ENCODE measurements around the gene MXD4. TPM values are rescaled to one million over a fixed set of nuclear protein-coding genes. Genes with fewer than 3 reads are reported as not detected.

MXD4 gene, protein sequence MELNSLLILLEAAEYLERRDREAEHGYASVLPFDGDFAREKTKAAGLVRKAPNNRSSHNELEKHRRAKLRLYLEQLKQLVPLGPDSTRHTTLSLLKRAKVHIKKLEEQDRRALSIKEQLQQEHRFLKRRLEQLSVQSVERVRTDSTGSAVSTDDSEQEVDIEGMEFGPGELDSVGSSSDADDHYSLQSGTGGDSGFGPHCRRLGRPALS
- 81.7 TPM for polyA plus RNA-seq (2013, experiment 1 of 4)
- polyA plus RNA-seq (2013, experiment 2 of 4) = 87.8 TPM
- 69.8 TPM for polyA plus RNA-seq (2013, experiment 3 of 4)
- 81.8 TPM for polyA plus RNA-seq (2013, experiment 4 of 4)

DNA sequence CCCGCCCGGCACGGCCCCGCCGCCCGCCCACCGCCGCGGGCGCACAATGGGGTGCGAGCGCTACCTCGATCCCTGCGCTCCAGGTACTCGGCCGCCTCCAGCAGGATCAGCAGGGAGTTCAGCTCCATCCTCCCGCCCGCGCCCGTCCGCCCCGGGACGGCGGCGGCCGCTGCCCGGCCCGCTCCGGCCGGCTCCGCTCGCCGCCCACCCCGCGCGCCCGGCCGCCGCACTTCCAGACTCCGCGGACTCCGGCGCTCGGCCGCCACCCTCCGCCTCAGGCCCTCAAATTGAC is at the start of gene MXD4:
Gene MXD4, minus strand, starts transcription at position 257 of the 292 bp plus-strand sequence. Its CDS starts 129 bp downstream, at position 128.
- WGBS, 2 experiments = 1% methylated on average over 46 of the region's 46 CpGs
- no peaks in the 10 kb centered on the region for H3K36me3 ChIP-seq (ENCODE audit: control insufficient read depth, insufficient read depth, low read length)

DNA sequence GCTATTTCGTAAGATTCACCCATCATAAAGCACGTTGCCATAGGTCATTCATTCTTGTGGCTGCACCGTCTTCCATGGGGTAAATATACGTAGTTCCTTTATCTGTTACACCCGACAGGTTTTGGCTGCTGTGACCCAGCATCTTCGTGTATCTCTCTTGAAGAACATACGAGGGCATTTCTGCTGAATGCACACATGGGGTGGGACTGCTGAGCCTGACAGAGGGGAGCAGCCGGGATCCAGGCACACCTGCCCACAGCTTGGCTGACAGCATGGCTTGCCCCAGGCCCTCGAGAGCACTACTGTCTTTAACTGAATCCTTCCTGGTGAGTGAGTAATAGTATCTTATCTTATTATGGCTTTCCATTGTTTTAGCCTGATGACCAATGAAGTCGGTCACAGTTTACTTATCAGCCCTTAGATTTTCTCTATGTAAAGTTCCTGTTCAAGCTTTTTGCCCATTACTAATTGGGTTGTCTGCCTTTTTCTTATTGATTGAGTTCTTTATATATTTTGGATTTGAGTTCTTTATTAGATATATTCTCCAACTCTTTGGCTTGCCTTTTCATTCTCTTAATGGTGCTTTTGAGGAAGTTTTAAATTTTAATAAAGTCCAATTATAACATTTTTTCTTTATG is 45.0 kb upstream of the MXD4 start:
- WGBS, 2 experiments = 94 to 95% methylated on average over 10 of the region's 10 CpGs
- H3K9me3 ChIP-seq (ENCODE audit: control insufficient read depth, low read length) = no peaks in the 10 kb centered on the region
- H3K36me3 ChIP-seq (ENCODE audit: control insufficient read depth, insufficient read depth, low read length) = no peaks in the 10 kb centered on the region
- no peak overlapping the region for H3K4me3 ChIP-seq (ENCODE audit: insufficient read depth, low read depth, low read length)
- H3K27me3 ChIP-seq (ENCODE audit: control insufficient read depth, insufficient read depth, low read length, poor library complexity, severe bottlenecking) = no peaks in the 10 kb centered on the region
- no peak overlapping the region for H3K27ac ChIP-seq (ENCODE audit: insufficient read depth, low read depth, low read length, poor library complexity, severe bottlenecking)
- H3K4me1 ChIP-seq (ENCODE audit: control insufficient read depth, insufficient read depth, low read length) = no peaks in the 10 kb centered on the region

More for the DNA sequence above, at the start of gene MXD4:
- Histone ChIP-seq H3K27ac (ENCODE audit: insufficient read depth, low read depth, low read length, poor library complexity, severe bottlenecking) (peak within 1 kb of the TSS; percentile 65), H3K4me3 (ENCODE audit: insufficient read depth, low read depth, low read length) (peak within 1 kb of the TSS; percentile 70), H3K4me1 (ENCODE audit: control insufficient read depth, insufficient read depth, low read length) (peaks cover 29% of the 10 kb centered on the region), H3K9me3 (ENCODE audit: control insufficient read depth, low read length) (no peaks in the 10 kb centered on the region), H3K27me3 (ENCODE audit: control insufficient read depth, insufficient read depth, low read length, poor library complexity, severe bottlenecking) (no peaks in the 10 kb centered on the region)

DNA sequence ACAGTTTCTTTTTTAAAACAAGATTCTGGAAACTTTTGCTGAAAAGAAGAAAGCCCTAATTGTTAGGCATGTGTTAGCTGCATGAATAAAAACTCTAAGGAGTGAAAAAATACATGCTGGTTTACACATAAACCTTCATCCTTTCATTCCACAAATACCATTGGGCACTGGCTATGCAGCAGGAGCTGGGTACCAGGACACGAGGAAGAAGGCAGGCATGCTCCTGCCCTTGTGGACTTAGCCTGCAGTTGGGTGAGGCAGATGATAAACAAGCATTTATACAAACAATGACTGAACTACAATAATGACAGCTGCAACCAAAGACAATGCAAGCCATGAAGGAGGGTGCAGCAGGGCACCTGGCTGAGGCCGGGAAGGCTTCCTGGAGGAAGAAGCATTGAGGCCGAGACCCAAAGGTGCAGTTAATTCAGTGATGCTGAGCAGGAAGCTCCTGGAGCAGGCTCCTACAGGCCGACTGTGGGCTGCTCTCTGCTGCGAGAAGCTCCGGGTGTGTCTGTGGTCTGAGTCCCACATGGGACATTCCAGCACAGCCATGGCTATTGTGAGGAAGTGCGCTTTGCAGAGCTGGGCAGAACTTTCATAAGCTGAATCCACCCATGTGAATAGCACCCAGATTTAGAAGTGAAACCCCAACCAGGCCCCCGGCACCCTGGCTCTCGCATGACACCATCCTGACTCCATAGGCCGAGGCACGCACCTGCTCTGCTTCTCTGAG is 44.0 kb upstream of the MXD4 start:
- no peak overlapping the region for H3K4me3 ChIP-seq (ENCODE audit: insufficient read depth, low read depth, low read length)
- no peaks in the 10 kb centered on the region for H3K27me3 ChIP-seq (ENCODE audit: control insufficient read depth, insufficient read depth, low read length, poor library complexity, severe bottlenecking)
- no peak overlapping the region for H3K27ac ChIP-seq (ENCODE audit: insufficient read depth, low read depth, low read length, poor library complexity, severe bottlenecking)
- no peaks in the 10 kb centered on the region for H3K36me3 ChIP-seq (ENCODE audit: control insufficient read depth, insufficient read depth, low read length)
- 92 to 93% methylated on average over 11 of the region's 11 CpGs for WGBS, 2 experiments
- no peaks in the 10 kb centered on the region for H3K9me3 ChIP-seq (ENCODE audit: control insufficient read depth, low read length)
- no peaks in the 10 kb centered on the region for H3K4me1 ChIP-seq (ENCODE audit: control insufficient read depth, insufficient read depth, low read length)

DNA sequence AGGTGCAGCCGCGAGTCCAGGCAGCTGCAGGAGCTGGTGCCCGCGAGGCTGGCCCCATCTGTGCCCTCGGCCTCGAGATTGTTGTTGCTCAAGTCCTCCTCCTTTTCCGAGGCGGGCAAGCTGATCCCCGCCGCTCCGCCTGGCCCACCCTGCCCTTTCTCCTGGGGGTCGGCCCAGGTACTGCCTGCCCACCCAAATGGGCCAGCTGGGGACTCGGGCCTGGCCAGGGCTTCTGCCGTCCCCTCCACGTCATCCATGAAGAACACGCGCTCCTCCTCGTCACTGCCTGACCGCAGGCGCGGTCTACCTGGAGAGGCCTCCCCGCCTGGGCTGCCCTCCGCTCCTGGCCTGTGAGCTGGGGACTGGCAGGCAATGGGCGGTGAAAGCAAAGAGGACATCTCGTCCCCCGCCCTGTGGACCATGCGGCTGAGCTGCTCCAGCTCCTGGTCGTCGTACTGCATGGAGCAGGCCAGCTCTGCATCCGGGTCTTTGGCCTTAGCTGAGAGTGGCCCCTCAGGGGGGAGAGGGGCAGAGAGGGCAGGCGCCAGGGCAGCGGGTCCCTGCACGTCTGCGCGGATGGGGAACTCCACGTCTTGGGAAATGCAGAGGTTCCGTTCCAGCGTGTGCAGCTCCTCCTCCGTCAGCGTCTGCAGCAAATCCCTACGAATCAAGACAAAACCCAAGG is 43.1 kb upstream of the MXD4 start:
- Histone ChIP-seq H3K27ac (ENCODE audit: insufficient read depth, low read depth, low read length, poor library complexity, severe bottlenecking) (no peak overlapping the region), H3K27me3 (ENCODE audit: control insufficient read depth, insufficient read depth, low read length, poor library complexity, severe bottlenecking) (no peaks in the 10 kb centered on the region), H3K36me3 (ENCODE audit: control insufficient read depth, insufficient read depth, low read length) (no peaks in the 10 kb centered on the region), H3K9me3 (ENCODE audit: control insufficient read depth, low read length) (no peaks in the 10 kb centered on the region), H3K4me3 (ENCODE audit: insufficient read depth, low read depth, low read length) (no peak overlapping the region), H3K4me1 (ENCODE audit: control insufficient read depth, insufficient read depth, low read length) (no peaks in the 10 kb centered on the region)
- WGBS, 2 experiments = 93 to 95% methylated on average over 41 of the region's 41 CpGs

DNA sequence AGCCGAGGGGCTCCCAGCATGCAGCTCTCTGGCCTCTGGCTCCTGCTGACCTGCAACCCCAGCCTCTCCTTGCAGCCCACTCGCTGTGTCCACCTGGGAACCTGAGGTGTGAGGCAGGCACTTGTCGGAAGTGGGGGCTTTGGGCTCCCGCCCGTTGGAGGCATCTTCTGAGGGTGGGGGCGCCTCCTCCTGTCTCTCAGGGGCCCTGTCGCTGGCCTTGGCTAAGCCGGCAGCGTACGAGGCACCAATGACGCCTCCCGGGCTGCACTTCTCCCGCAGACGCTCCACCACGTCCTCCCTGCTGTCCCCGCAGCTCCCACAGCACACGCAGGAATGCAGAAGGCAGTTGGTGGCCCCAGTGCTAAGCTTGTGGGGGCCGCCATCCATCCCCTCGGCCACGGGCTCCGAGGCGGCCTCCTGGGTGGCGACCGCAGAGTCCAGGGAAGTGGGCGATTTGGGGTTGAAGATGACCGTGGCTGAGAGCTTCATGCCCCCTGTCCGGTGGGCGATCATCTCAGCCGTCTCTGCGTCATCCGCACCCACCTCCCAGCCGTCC is 42.5 kb upstream of the MXD4 start:
- no peak overlapping the region for H3K4me3 ChIP-seq (ENCODE audit: insufficient read depth, low read depth, low read length)
- H3K9me3 ChIP-seq (ENCODE audit: control insufficient read depth, low read length) = no peaks in the 10 kb centered on the region
- WGBS, 2 experiments = 94% methylated on average over 32 of the region's 32 CpGs
- H3K4me1 ChIP-seq (ENCODE audit: control insufficient read depth, insufficient read depth, low read length) = no peaks in the 10 kb centered on the region
- H3K27me3 ChIP-seq (ENCODE audit: control insufficient read depth, insufficient read depth, low read length, poor library complexity, severe bottlenecking) = no peaks in the 10 kb centered on the region
- H3K27ac ChIP-seq (ENCODE audit: insufficient read depth, low read depth, low read length, poor library complexity, severe bottlenecking) = no peak overlapping the region
- no peaks in the 10 kb centered on the region for H3K36me3 ChIP-seq (ENCODE audit: control insufficient read depth, insufficient read depth, low read length)

DNA sequence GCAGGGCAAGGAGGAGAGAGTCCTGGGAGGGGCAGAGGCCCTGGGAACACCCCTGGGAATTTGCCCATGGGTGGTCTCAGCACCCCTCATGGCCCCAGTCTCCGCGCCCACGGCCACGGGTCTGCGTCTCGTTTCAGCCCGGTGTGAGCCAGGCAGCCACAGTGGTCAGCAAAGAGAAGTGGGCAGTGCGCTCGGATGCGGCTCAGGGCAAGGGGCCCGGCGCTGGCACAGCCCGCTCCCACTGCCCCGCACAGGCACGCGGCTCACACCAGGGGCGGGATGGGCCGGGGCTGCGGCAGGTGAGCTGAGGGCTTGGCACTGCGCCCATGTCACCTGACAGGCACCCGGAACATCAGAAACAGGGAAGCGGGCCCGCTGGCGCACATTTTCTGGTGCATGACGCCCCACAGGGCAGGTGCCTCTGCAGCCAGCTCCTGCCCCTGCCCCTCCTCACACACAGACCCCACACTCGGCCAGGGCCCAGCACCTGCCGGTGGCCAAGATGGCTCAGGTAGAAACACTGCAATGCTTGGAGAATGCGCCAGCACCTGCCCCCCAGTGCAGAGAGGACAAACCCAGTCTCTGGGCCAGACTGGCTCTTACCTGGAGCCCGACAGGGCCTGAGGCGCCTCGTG is 41.9 kb upstream of the MXD4 start:
- Histone ChIP-seq H3K36me3 (ENCODE audit: control insufficient read depth, insufficient read depth, low read length) (no peaks in the 10 kb centered on the region), H3K27ac (ENCODE audit: insufficient read depth, low read depth, low read length, poor library complexity, severe bottlenecking) (no peak overlapping the region), H3K4me1 (ENCODE audit: control insufficient read depth, insufficient read depth, low read length) (no peaks in the 10 kb centered on the region), H3K4me3 (ENCODE audit: insufficient read depth, low read depth, low read length) (no peak overlapping the region), H3K9me3 (ENCODE audit: control insufficient read depth, low read length) (no peaks in the 10 kb centered on the region), H3K27me3 (ENCODE audit: control insufficient read depth, insufficient read depth, low read length, poor library complexity, severe bottlenecking) (no peaks in the 10 kb centered on the region)
- WGBS, 2 experiments = 93 to 94% methylated on average over 31 of the region's 31 CpGs

DNA sequence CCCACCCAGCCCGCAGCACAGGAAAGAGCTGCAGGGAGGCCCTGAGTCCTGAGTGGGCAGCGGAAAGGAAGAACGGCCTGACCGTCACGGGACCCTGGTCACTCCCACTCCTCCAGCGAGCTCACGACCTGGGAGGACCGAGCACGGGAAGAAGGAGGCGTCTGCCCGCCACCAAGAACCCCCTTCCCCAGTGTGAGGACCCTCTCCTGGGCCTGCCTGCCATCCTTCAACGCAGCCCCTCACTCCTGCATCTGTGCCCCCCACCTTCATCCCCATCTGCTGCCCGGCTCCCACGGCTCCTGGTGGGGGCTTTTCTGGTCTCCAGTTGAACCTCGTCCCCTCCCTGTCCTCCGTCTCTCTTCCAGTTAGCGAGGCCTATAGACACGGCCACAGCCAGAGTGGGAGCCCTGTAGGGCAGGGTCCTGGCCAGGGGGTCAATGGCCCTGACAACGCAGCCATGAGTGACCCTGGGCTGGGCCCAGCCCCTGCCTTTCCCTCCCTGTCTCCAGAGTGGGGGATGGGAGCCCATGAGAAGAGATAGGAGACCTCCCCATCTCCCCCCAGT is 41.3 kb upstream of the MXD4 start:
- 93 to 94% methylated on average over 19 of the region's 19 CpGs for WGBS, 2 experiments
- no peaks in the 10 kb centered on the region for H3K36me3 ChIP-seq (ENCODE audit: control insufficient read depth, insufficient read depth, low read length)
- no peaks in the 10 kb centered on the region for H3K4me1 ChIP-seq (ENCODE audit: control insufficient read depth, insufficient read depth, low read length)
- no peak overlapping the region for H3K4me3 ChIP-seq (ENCODE audit: insufficient read depth, low read depth, low read length)
- no peaks in the 10 kb centered on the region for H3K9me3 ChIP-seq (ENCODE audit: control insufficient read depth, low read length)
- no peak overlapping the region for H3K27ac ChIP-seq (ENCODE audit: insufficient read depth, low read depth, low read length, poor library complexity, severe bottlenecking)
- H3K27me3 ChIP-seq (ENCODE audit: control insufficient read depth, insufficient read depth, low read length, poor library complexity, severe bottlenecking) = no peaks in the 10 kb centered on the region

DNA sequence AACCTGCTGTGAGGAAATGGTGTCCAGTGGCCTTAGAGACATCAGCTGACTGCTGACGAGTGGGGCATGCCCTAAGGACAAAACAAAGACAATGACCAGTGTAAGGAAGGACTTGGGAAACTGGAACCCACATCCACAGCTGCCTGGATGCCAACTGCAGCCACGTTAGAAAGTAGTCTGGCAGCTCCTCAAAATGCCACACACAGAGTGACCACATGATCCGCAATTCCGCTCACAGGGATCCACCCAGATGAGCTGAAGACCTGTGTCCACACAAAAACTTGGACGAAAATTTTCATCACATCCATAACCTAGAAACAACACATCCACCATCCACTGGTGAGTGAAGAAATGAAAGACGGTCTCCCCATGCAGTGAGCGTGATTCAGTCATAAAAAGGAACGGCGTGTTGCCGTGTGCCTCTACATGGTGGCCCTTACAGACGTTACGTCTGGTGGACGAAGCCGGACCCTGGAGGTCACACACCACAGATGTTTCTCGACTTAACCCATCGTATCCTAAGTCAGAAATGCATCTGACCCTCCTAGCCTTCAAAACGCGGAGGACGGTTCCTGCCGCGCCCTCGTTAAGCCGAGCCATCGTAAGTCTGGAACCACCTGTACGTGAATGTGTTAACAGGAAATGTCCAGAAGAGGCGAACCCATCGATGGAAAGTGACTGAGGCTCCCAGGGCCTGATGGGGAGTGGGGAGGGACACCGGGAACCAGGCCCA is 40.6 kb upstream of the MXD4 start:
- H3K4me3 ChIP-seq (ENCODE audit: insufficient read depth, low read depth, low read length) = no peak overlapping the region
- H3K9me3 ChIP-seq (ENCODE audit: control insufficient read depth, low read length) = no peaks in the 10 kb centered on the region
- H3K4me1 ChIP-seq (ENCODE audit: control insufficient read depth, insufficient read depth, low read length) = no peaks in the 10 kb centered on the region
- no peak overlapping the region for H3K27ac ChIP-seq (ENCODE audit: insufficient read depth, low read depth, low read length, poor library complexity, severe bottlenecking)
- 94 to 95% methylated on average over 28 of the region's 28 CpGs for WGBS, 2 experiments
- no peaks in the 10 kb centered on the region for H3K36me3 ChIP-seq (ENCODE audit: control insufficient read depth, insufficient read depth, low read length)
- no peaks in the 10 kb centered on the region for H3K27me3 ChIP-seq (ENCODE audit: control insufficient read depth, insufficient read depth, low read length, poor library complexity, severe bottlenecking)

DNA sequence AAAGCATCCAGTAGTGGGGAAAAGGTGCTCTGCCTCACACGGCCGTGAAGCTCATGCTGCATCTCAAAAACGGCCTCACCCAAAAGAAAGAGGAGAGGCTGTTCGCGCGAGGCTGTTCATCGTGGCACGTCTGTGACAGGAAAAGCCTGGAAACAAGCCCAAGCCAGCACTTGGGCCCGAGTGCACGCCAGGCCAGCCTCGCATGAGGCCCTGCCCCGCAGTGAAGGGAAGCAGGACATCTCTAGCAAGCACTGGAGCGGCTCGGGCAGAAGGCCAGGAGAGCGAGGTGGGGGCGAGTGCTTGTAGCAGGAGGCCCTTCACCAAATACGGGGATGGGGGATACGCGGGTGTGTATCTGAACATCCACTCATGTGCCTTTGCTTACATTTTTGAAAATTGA is 39.9 kb upstream of the MXD4 start:
- Histone ChIP-seq H3K36me3 (ENCODE audit: control insufficient read depth, insufficient read depth, low read length) (no peaks in the 10 kb centered on the region), H3K4me3 (ENCODE audit: insufficient read depth, low read depth, low read length) (no peak overlapping the region), H3K27ac (ENCODE audit: insufficient read depth, low read depth, low read length, poor library complexity, severe bottlenecking) (no peak overlapping the region), H3K27me3 (ENCODE audit: control insufficient read depth, insufficient read depth, low read length, poor library complexity, severe bottlenecking) (no peaks in the 10 kb centered on the region), H3K9me3 (ENCODE audit: control insufficient read depth, low read length) (no peaks in the 10 kb centered on the region), H3K4me1 (ENCODE audit: control insufficient read depth, insufficient read depth, low read length) (no peaks in the 10 kb centered on the region)
- WGBS, 2 experiments = 90 to 91% methylated on average over 19 of the region's 19 CpGs
